H1 (cell line): Measurements from ENCODE around the gene PSORS1C2. TPM values are rescaled to one million over a fixed set of nuclear protein-coding genes. Genes with fewer than 3 reads are reported as not detected.

ENCODE experiments used
- CTCF ChIA-PET: fragments of 300-600 bp; sonication (Branson Sonifier 250); formaldehyde crosslinking; loops from one replicate; lab custom pipeline; 2021; ENCODE audit not compliant: partially characterized antibody; lab: Charles Lee
- POLR2A ChIA-PET: fragments of 300-600 bp; sonication (Branson Sonifier 250); formaldehyde crosslinking; loops from one replicate; lab custom pipeline; 2021; ENCODE audit warnings: inconsistent platforms; ENCODE audit not compliant: partially characterized antibody; lab: Charles Lee
- DNase-seq, 2 experiments: peaks; one replicate each; pipeline versions ENCODE4 v3.0.0 to v3.0.0-alpha.2; 2010 to 2022; ENCODE audit warnings: low spot score in 2 of 2, low read depth in 1 of 2, mixed read lengths in 1 of 2
- FAIRE-seq: peaks from 2 replicates; lab custom pipeline; 2011; peaks lifted over from hg19 to GRCh38; lab: Jason Lieb, UNC
- H2AFZ ChIP-seq: 2 replicates; pipeline ENCODE4 v1.8.1; 2012; ENCODE audit warnings: low read length, inconsistent platforms
- H2AK5ac ChIP-seq: 2 replicates; pipeline ENCODE4 v1.6.1; 2013; ENCODE audit warnings: low read depth, low read length
- H2BK120ac ChIP-seq: replicated peaks from 2 replicates; pipeline ENCODE3; 2013; ENCODE audit warnings: low read depth, low read length, inconsistent platforms
- H2BK12ac ChIP-seq: 2 replicates; pipeline ENCODE4 v1.6.1; 2013; ENCODE audit warnings: low read depth, low read length
- H2BK15ac ChIP-seq: 2 replicates; pipeline ENCODE4 v1.6.1; 2013; ENCODE audit warnings: low read length
- H2BK20ac ChIP-seq: 2 replicates; pipeline ENCODE4 v1.6.1; 2013; ENCODE audit warnings: low read length
- H2BK5ac ChIP-seq: 2 replicates; pipeline ENCODE4 v1.6.1; 2013; ENCODE audit warnings: low read depth, low read length
- H3K14ac ChIP-seq: 2 replicates; pipeline ENCODE4 v1.6.1; 2013; ENCODE audit warnings: inconsistent platforms; ENCODE audit not compliant: insufficient read length
- H3K18ac ChIP-seq: 2 replicates; pipeline ENCODE4 v1.6.1; 2013; ENCODE audit warnings: low read length; ENCODE audit errors: extremely low read depth
- H3K23ac ChIP-seq: 2 replicates; pipeline ENCODE4 v1.6.1; 2013; ENCODE audit warnings: inconsistent platforms; ENCODE audit not compliant: insufficient read length
- H3K23me2 ChIP-seq: 2 replicates; pipeline ENCODE4 v1.6.1; 2013; ENCODE audit warnings: low read depth, low read length
- H3K27ac ChIP-seq: 2 replicates; pipeline ENCODE4 v1.6.1; 2011; ENCODE audit warnings: low read depth, low read length, inconsistent platforms
- H3K27me3 ChIP-seq, 4 experiments: replicated peaks in 1 of 4; 1 replicate in 1 of 4; 2 replicates in 3 of 4; pipeline versions ENCODE4 v1.6.1 to v1.8.1; 2011 to 2013; ENCODE audit warnings: low read length in 3 of 4, mild to moderate bottlenecking in 3 of 4, inconsistent platforms in 2 of 4, mixed read lengths in 2 of 4, moderate library complexity in 1 of 4; ENCODE audit not compliant: control insufficient read depth in 3 of 4, insufficient read depth in 3 of 4; ENCODE audit errors: extremely low read depth in 1 of 4
- H3K36me3 ChIP-seq, 4 experiments: 2 replicates each; pipeline versions ENCODE4 v1.6.1 to v1.8.1; 2011 to 2013; ENCODE audit warnings: mild to moderate bottlenecking in 4 of 4, low read length in 3 of 4, moderate library complexity in 2 of 4, control low read depth in 1 of 4, inconsistent platforms in 1 of 4; ENCODE audit not compliant: insufficient read depth in 4 of 4, control insufficient read depth in 2 of 4
- H3K4ac ChIP-seq: replicated peaks from 2 replicates; pipeline ENCODE3; 2013; ENCODE audit warnings: low read length, low read depth, mixed read lengths, inconsistent platforms; ENCODE audit not compliant: insufficient read length
- H3K4me1 ChIP-seq, 4 experiments: replicated peaks in 1 of 4; 1 replicate in 1 of 4; 2 replicates in 3 of 4; pipeline versions ENCODE4 v1.6.1 to v1.8.1; 2011 to 2013; ENCODE audit warnings: low read length in 3 of 4, inconsistent platforms in 2 of 4, mixed read lengths in 1 of 4; ENCODE audit not compliant: insufficient read depth in 4 of 4, control insufficient read depth in 3 of 4
- H3K4me2 ChIP-seq, 2 experiments: 2 replicates each; pipeline versions ENCODE4 v1.6.1 to v1.8.1; 2011 to 2013; ENCODE audit warnings: low read depth in 2 of 2, low read length in 2 of 2, control low read depth in 1 of 2, inconsistent platforms in 1 of 2, mild to moderate bottlenecking in 1 of 2; ENCODE audit not compliant: insufficient read depth in 1 of 2
- H3K4me3 ChIP-seq, 4 experiments: fragments of 200-600, 300-600 bp in 1 of 4; sonication (generic), shearing (Covaris generic), sonication (Bioruptor Twin) in 1 of 4; 2 replicates each; pipeline versions ENCODE4 v1.5.1 to v1.8.1; 2011 to 2016; ENCODE audit warnings: low read length in 4 of 4, low read depth in 3 of 4, control low read depth in 2 of 4, inconsistent platforms in 2 of 4, mild to moderate bottlenecking in 2 of 4, mixed read lengths in 1 of 4, moderate library complexity in 1 of 4; ENCODE audit not compliant: insufficient read depth in 2 of 4; ENCODE audit errors: extremely low read depth in 1 of 4
- H3K56ac ChIP-seq: replicated peaks from 2 replicates; pipeline ENCODE3; 2013; ENCODE audit warnings: low read depth, mild to moderate bottlenecking, mixed read lengths, low read length, inconsistent platforms; ENCODE audit not compliant: insufficient read length
- H3K79me1 ChIP-seq: 2 replicates; pipeline ENCODE4 v1.6.1; 2013; ENCODE audit warnings: low read depth, low read length, control low read depth
- H3K79me2 ChIP-seq, 2 experiments: 2 replicates each; pipeline versions ENCODE4 v1.6.1 to v1.8.1; 2012 to 2013; ENCODE audit warnings: low read length in 2 of 2, mild to moderate bottlenecking in 2 of 2, inconsistent platforms in 1 of 2; ENCODE audit not compliant: insufficient read depth in 2 of 2, control insufficient read depth in 1 of 2
- H3K9ac ChIP-seq, 4 experiments: replicated peaks in 1 of 4; 1 replicate in 1 of 4; 2 replicates in 3 of 4; pipeline versions ENCODE4 v1.6.1 to v1.8.1; 2011 to 2013; ENCODE audit warnings: low read depth in 3 of 4, low read length in 3 of 4, control low read depth in 2 of 4, mild to moderate bottlenecking in 2 of 4, moderate library complexity in 2 of 4, inconsistent platforms in 1 of 4; ENCODE audit errors: extremely low read depth in 1 of 4
- H3K9me3 ChIP-seq, 2 experiments: 2 replicates each; pipeline versions ENCODE4 v1.6.1 to v1.8.1; 2012 to 2013; ENCODE audit warnings: mild to moderate bottlenecking in 2 of 2, moderate library complexity in 2 of 2, control low read depth in 1 of 2, inconsistent platforms in 1 of 2, low read depth in 1 of 2, low read length in 1 of 2, mixed read lengths in 1 of 2; ENCODE audit not compliant: insufficient read depth in 2 of 2
- H4K20me1 ChIP-seq, 2 experiments: replicated peaks in 1 of 2; 2 replicates each; pipeline versions ENCODE3 to v1.8.1; 2011 to 2013; ENCODE audit warnings: inconsistent platforms in 2 of 2, low read length in 2 of 2, mild to moderate bottlenecking in 1 of 2; ENCODE audit not compliant: insufficient read depth in 2 of 2, control insufficient read depth in 1 of 2
- H4K5ac ChIP-seq: 2 replicates; pipeline ENCODE4 v1.6.1; 2013; ENCODE audit warnings: low read length, low read depth, mixed read lengths, inconsistent platforms; ENCODE audit not compliant: insufficient read length
- H4K8ac ChIP-seq: 2 replicates; pipeline ENCODE4 v1.8.0; 2013; ENCODE audit warnings: mild to moderate bottlenecking, moderate library complexity, low read length, inconsistent platforms; ENCODE audit not compliant: insufficient read depth; ENCODE audit errors: extremely low read depth
- H4K91ac ChIP-seq: replicated peaks from 2 replicates; pipeline ENCODE3; 2013; ENCODE audit warnings: low read length, mixed read lengths, inconsistent platforms; ENCODE audit not compliant: insufficient read length
- JUND ChIP-seq: IDR thresholded peaks from 2 replicates; pipeline ENCODE4 v1.6.1; 2011; ENCODE audit warnings: mild to moderate bottlenecking, improper control_type of control experiment, low read length
- WGBS, 2 experiments: shearing (Covaris generic) in 1 of 2; methylation state at CpG; one replicate each; pipeline versions ENCODE4 v1.1.6 to v1.1.7; 2013 to 2015; ENCODE audit warnings: low lambda C conversion rate in 2 of 2, mixed read lengths in 2 of 2, inconsistent platforms in 1 of 2, low coverage in 1 of 2, missing lambda C conversion rate in 1 of 2; ENCODE audit not compliant: insufficient replicate concordance in 2 of 2, insufficient coverage in 1 of 2, insufficient read length in 1 of 2; ENCODE audit errors: extremely low coverage in 1 of 2, missing lambda C conversion rate in 1 of 2; 5-methylcytosine and 5-hydroxymethylcytosine counted together
- polyA plus RNA-seq, 7 experiments: library from polyadenylated mRNA; depleted of rRNA in 3 of 7; stranded (reverse) in 5 of 7; unstranded in 2 of 7; fragments of >200 nt in 5 of 7; fragments of 200-250 nt in 2 of 7; gene quantifications; 1 replicate in 5 of 7; 2 replicates in 1 of 7; 4 replicates in 1 of 7; pipeline versions ENCODE4 v1.2.1 to v1.2.3, GENCODE V29; 2011 to 2013; ENCODE audit warnings: missing spikeins in 2 of 7, mixed read lengths in 2 of 7
- total RNA-seq: library from RNA; stranded (reverse); fragmentation: NEBNext Ultra II Directional; extraction: Animal tissue kit (Norgen Biotek cat#: 25700); gene quantifications from 2 replicates; pipeline ENCODE4 v1.2.1, GENCODE V29; 2021

PSORS1C2 gene
- total and polyA plus RNA-seq, 2 of the 8 experiments (the other 6 are each of a cell fraction or from before 2014, with no cell fraction given), result 0.11 TPM; not detected in 1

DNA sequence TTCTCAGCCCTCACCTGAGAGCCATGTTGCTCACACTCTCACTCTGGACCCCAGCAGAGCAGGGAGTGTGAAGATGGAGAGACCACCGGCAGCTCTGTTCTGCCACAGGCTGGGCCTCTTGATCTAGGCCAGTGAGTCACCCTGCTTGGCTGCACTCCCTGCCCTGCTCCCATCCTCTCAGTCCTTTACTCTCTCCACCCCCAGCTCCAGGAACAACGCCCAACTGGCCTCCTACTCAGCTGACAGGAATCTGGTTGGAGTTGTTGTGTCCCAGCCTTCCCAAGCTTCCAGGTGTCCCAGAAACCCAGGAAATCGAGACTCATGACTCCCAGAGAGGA, 24.4 kb downstream of the PSORS1C2 start, which contains the start of gene PSORS1C1:
Gene PSORS1C1, plus strand, starts transcription at position 260 of the 338 bp plus-strand sequence. CDS start 14,833 bp downstream, outside the sequence.
- H4K8ac ChIP-seq, result no peak within 1 kb of the TSS; the same call in 1 of the 2 replicates
- no peak within 1 kb of the TSS for H3K4ac ChIP-seq
- H4K5ac ChIP-seq, result no peak within 1 kb of the TSS
- H3K14ac ChIP-seq, result no peak within 1 kb of the TSS
- peak within 1 kb of the TSS; percentile 55 for H2BK20ac ChIP-seq
- peak within 1 kb of the TSS in 1 of 2 experiments; percentile 2; a peak in 1 of 4 replicates for H3K4me2 ChIP-seq
- H2BK120ac ChIP-seq, result no peak within 1 kb of the TSS
- no peak within 1 kb of the TSS for H2AK5ac ChIP-seq
- H4K20me1 ChIP-seq, result no peaks in the 10 kb centered on the region
- H3K36me3 ChIP-seq, result no peaks in the 10 kb centered on the region
- no peak for TF ChIP-seq JUND
- TF ChIP-seq, all 59 proteins: peak for 0
- DNase-seq, result no peak
- H2BK5ac ChIP-seq, result peak within 1 kb of the TSS; percentile 29; the same call in 1 of the 2 replicates
- H3K79me2 ChIP-seq, result no peaks in the 10 kb centered on the region
- peaks cover 0 to 20% (median 9%) of the 10 kb centered on the region in 4 experiments; a peak in 6 of 7 replicates for H3K4me1 ChIP-seq
- peak within 1 kb of the TSS; percentile 49 for H4K91ac ChIP-seq
- peak within 1 kb of the TSS; percentile 62; the same call in 1 of the 2 replicates for H2BK12ac ChIP-seq
- ChIA-PET POLR2A (interaction anchor here (68.5 kb wide), 1 partner anchor 54 kb away, joined by 2251 read pairs; the partner anchor contains the start of genes CCHCR1, POU5F1, PSORS1C2 and TCF19), CTCF (interaction anchor here (1.3 to 10.6 kb wide), 5 partner anchors 12 to 82 kb away, joined by 4 to 187 read pairs (median 7); no protein-coding TSS in a partner anchor)
- H3K27ac ChIP-seq, result no peak within 1 kb of the TSS
- H3K23ac ChIP-seq, result no peak within 1 kb of the TSS
- peaks cover 0 to 11% (median 3%) of the 10 kb centered on the region in 4 experiments; a peak in 3 of 7 replicates for H3K27me3 ChIP-seq
- H3K18ac ChIP-seq, result peak within 1 kb of the TSS; percentile 62
- no peak within 1 kb of the TSS; a peak in 1 of 8 replicates for H3K4me3 ChIP-seq
- no peak within 1 kb of the TSS for H3K56ac ChIP-seq
- 76% methylated on average over 3 of the region's 3 CpGs; no CpG with 5 or more reads in 1 of the 2 experiments for WGBS, 2 experiments
- 0 out of 2 replicates have a peak within 1 kb of the TSS, but pooled peaks have one; percentile 63 for H2BK15ac ChIP-seq
- H3K9ac ChIP-seq, result no peak within 1 kb of the TSS
- H3K79me1 ChIP-seq, result no peaks in the 10 kb centered on the region
- no peaks in the 10 kb centered on the region; the same call in 1 of the 2 replicates for H3K23me2 ChIP-seq
- H2AFZ ChIP-seq, result peak within 1 kb of the TSS; percentile 76
- no peaks in the 10 kb centered on the region for H3K9me3 ChIP-seq
- FAIRE-seq, result no peak
